CD4-positive, alpha-beta T cell treated with Interleukin-6 at 100 ng/mL for 8 hours (primary cell): ENCODE data around the gene FAM216B.
"Not testable (repeated sequence)": the region's sequence is repeated elsewhere in the genome, so short reads cannot be mapped to it uniquely, and the experiment has no call there.

ENCODE experiments used
- DNase-seq: peaks from one replicate; pipeline ENCODE4 v3.0.0-alpha.2; 2020; ENCODE audit warnings: mixed read lengths, low spot score

The FAM216B gene

GRCh38 chr13:42780044-42780443, 1.3 kb upstream of the FAM216B start:
- no peak for DNase-seq

- no peak for DNase-seq
Measured at GRCh38 chr13:42786715-42787114, 5.3 kb downstream of the FAM216B start.

- no peak for DNase-seq
Measured at GRCh38 chr13:42788601-42789000, 7.2 kb downstream of the FAM216B start.

DNA sequence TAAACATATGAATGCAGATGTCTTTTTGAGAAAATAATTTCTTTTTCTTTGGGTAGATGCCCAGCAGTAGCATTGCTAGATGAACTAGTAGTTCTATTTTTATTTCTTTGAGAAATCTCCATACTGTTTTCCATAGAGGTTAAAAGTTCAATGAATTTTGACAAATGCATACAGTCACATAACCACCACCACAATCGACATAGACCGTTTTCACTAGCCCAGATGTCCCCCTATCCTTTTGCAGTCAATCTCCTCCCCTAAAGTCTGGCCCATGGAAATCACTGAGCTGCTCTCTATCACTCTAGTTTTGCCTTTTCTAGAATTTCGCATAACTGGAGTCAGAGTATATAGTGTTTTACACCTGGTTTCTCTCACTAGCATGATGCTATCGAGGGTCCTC, 10.8 kb downstream of the FAM216B start:
- no peak for DNase-seq

DNA sequence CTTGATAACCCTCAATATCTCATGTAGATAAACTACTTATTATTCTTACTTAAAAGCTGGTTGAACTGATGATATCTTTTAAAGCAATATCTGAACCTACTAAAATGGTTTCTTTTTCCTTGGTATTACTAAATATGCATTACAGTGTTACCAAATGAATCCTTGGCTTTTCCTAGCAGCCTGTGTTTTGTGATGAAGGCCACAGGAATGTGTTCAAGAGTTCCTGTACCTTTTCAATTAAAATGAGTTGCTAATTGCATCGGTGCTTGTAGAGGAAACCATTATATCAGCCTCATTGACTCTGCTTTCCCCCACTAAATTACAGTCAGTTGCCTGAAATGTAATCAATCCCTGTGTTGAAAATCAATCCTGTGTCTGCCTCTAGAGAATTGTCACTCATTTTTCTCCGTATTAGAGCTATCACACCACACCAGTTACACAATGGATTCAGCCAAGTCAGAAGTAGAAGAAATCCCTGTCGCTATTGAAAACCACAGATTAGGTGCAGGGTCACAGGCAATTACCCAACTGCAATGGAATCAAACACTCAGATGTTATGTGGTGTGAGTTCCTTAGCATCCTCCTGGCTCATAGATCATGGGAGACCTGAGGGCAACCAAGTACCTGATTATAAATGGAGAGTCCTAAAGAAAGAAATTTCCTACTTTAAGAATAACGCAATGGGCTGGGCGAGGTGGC, 13.3 kb downstream of the FAM216B start:
- DNase-seq = no peak

GRCh38 chr13:42795666-42796065, 14.3 kb downstream of the FAM216B start:
- DNase-seq = no peak

GRCh38 chr13:42796747-42797356, 15.5 kb downstream of the FAM216B start:
- no peak for DNase-seq

DNA sequence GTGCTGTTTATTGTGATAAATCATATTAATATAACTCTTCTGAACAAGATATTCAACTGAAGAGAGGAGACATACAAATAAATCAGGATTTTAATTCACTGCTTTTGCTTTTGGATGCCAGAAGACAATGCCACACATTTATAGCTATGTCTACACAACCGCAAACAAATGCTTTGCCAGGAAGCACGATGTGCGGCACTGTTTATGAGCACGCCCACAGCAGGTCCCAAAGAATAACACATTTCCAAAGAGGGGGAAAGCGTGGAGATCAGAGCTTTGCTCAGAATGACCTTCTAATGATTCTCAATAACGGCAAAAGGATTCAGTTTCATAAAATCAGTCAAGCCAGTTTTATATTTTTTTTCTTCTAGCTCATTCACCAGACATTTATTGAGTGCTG, 16.7 kb downstream of the FAM216B start:
- DNase-seq = no peak

DNA sequence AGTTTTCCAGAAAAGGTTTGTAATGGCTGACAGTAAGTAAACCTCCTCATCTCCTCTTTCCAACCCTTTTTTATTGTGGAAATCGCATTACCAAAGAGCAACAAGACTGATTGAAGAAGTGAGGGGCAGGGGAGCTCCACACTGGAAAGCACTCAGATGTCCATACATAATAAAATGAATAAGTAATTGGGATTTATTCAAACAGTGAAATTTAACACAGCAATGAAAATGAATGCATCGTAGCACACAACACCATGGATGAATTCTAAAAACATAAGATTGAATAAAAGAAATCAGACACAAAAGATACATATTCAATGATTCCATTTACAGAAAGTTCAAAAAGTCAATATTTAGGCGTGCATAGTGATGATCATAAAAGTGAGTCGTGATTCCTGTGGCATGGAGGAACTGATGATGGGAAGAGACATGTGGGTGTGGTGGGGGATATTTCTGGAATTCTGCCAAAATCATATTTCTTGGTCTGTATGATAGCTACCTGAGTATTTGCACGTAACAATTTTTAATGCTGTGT, 18.8 kb downstream of the FAM216B start:
- DNase-seq = no peak

DNA sequence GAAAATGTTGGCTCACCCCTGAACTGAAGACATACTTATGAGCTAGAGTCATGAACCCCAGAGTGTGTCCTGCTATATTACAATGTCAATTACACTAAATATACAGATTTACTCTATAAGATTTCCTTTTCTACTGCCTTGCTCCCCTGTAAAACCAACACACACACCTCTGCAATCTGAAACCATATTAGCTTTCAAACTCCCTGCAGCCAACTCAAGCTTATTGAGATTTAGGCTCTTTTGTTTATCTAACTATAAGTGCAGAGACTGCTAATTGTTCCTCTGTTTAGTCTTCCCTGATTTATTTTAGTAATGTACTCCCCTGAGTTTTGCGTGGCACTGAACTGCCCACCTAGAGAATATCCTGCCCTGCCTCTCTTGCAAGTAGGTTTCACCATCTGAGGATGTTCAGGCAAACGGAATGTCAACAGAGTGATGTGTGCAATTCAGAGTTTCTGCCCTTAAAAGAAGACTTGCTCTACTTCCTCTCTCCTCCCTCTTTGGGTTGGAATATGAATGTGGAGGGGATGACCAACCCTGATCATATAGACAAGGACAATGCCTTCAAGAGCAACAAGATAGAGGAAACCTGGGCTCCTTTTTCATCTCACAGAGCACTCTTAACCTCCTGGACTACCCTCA, 22.3 kb downstream of the FAM216B start:
- DNase-seq = no peak

DNA sequence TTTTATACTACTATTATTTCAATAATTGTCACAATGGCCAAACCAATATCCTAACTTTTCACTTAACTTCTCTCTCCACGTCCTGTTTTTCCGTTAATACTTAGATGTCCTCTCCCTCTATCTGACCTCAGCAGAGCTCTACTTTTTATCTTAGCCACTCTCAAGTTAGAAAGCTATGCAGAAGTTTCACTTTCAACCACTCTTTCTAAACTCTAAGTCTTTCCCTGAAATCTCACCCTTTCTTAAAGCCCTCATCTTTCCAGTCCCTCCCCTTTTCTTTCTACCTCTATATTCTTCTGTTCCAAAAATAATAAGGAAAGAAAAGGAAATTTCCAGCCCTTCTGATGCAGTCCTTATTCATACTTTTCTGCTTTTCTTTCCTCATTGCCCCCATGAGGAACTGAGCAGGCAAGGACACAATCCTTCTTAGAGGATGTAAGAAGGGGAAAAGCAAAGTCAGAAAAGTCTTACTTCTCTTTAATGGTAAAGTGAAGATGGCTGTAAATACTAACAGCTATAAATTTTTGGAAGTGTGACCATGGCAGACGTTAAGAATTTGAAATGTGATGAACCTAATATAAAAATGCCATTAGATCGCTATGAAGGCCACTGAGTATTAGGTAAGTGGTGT, 23.0 kb downstream of the FAM216B start:
- DNase-seq = no peak

DNA sequence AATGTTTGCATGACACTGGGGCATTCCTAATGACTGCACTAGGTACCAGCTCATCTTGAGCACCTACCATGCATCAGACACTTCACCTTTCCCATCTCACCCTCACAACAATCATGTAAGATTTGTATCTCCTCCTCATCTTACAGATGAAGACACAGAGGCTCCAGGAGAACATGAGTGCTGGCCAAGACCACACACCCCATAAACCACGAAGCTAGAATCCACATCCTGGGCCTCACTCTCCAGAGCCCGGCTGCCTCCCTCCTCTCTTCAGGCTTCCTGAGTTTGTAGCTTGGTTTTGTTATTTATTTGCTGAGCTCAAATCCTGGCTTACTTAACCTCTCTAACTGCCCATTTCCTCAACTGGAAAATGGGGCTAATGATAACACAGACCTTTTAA, 25.9 kb downstream of the FAM216B start:
- DNase-seq = no peak

DNA sequence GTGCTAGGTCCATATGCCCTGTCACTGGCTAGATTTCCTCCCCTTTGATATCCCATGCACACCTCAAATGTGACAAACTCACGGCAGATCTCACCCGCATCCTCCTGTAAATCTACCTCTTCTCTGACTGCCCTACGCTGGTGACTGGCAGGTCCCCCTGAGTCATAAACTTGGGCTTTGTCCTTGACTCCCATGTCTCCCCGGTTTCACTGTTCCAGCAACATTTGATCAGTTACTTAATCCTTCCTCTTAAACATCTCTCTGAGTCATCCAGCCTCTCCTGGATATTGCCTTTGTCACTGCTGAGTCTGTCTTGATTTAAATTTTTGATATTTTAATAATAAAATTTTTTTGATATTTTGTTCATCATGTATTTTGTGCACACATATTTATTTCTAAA, 26.5 kb downstream of the FAM216B start:
- DNase-seq = no peak

DNA sequence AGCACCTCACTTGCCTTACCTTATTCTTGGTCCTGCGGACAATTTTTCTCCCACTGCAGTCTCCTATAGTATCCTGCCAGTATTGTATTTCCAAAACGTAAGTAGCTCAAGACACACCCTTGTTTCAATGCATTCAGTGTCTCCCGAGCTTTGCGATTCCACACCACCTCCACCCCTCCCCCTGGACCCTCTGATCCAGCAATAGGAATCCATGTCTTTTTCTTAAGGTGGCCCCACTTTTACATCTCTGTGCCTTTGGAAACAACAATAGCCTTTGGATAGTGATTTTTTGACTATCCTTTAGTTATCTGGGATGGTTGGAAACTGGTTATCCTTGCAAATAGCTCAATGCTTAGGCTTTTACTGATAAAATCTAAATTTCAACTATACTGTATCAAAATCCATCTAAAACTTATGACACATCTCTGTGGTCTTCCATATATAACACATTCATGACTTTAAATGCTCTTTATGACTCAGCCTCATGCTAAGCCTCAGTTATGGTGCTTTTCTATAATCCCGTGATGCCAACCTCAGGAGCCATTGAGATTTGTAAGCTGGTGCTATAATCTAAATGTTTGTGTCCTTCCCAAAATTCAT, 27.1 kb downstream of the FAM216B start:
- no peak for DNase-seq

DNA sequence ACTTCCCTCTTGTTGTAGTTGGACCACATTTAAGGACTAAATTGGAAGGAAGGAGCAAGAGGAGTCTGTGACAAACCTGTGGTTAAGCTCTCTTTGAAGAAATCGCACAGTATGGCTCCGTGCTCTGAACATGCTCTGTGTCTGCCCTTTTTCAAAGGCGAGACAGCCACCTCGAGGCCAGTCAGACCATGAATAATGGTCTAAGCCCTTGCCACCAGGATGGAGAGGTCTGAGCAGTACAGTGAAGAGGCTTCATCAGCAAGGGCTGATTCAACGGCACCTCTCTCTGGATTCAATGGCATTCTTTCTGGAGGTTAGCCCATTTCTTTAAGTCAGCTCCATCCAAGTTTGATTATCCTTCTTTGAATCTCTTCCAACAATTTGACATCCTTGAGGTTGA, 30.9 kb downstream of the FAM216B start:
- no peak for DNase-seq

GRCh38 chr13:42814868-42815267, 33.5 kb downstream of the FAM216B start:
- no peak for DNase-seq

- DNase-seq = no peak
Measured at GRCh38 chr13:42815681-42816080, 34.3 kb downstream of the FAM216B start.

GRCh38 chr13:42816538-42816937, 35.2 kb downstream of the FAM216B start:
- DNase-seq = no peak

- DNase-seq = not testable (repeated sequence)
Measured at GRCh38 chr13:42819687-42820086, 38.3 kb downstream of the FAM216B start.

DNA sequence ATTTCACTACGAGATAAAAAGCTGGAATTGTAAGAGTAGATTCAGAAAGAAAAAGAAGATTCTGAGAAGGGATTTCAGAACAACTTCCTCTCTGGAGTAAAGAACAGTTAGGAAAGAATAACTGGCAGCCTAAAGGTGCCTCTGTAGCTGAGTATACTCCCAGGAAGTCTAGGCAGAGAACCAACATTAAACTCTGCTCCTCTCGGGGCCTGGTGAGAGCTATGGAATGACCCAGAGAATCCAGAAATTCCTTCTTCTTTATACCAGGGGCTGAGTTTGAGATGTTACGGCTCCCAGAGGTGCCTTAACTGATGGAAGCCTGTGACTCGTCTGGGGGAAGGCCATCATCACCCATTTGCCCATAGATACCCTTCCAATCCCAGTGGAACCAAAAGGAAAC, 39.1 kb downstream of the FAM216B start:
- DNase-seq = no peak

- DNase-seq = no peak
Measured at GRCh38 chr13:42821437-42821836, 40.1 kb downstream of the FAM216B start.

- DNase-seq = no peak
Measured at GRCh38 chr13:42832341-42833096, 51.1 kb downstream of the FAM216B start.
